Suprapubic skin (tissue), 4 donors: Measurements from ENCODE around the gene KCTD13. TPM values are rescaled to one million over a fixed set of nuclear protein-coding genes. Genes with fewer than 3 reads are reported as not detected.

ENCODE experiments used
- DNase-seq, 2 donors: peaks; one replicate each; pipeline ENCODE4 v3.0.0-alpha.2; 2019; ENCODE audit warnings: low spot score in 2 of 2
- H3K27ac ChIP-seq: fragments of 200-600 bp; sonication (generic); one replicate; pipeline ENCODE4 v1.5.1; 2019
- H3K27me3 ChIP-seq: fragments of 200-600 bp; sonication (generic); one replicate; pipeline ENCODE4 v1.5.1; 2019
- H3K36me3 ChIP-seq: fragments of 200-600 bp; sonication (generic); one replicate; pipeline ENCODE4 v1.5.1; 2019
- H3K4me1 ChIP-seq: fragments of 200-600 bp; sonication (generic); one replicate; pipeline ENCODE4 v1.5.1; 2019
- H3K4me3 ChIP-seq: fragments of 200-600 bp; sonication (generic); one replicate; pipeline ENCODE4 v1.5.1; 2019; ENCODE audit warnings: mild to moderate bottlenecking
- H3K9me3 ChIP-seq: fragments of 200-600 bp; sonication (generic); one replicate; pipeline ENCODE4 v1.5.1; 2019
- CTCF ChIP-seq, 2 donors: fragments of 200-600 bp in 1 of 2; fragments of 450-650 bp in 1 of 2; sonication (generic) in 1 of 2; IDR thresholded peaks; one replicate each; pipeline ENCODE4 v1.5.1; 2016 to 2019; ENCODE audit warnings: antibody characterized with exemption in 2 of 2, mild to moderate bottlenecking in 1 of 2, moderate library complexity in 1 of 2
- EP300 ChIP-seq: sonication (generic); formaldehyde crosslinking; IDR thresholded peaks from one replicate; pipeline ENCODE4 v1.6.1; 2017; ENCODE audit warnings: antibody characterized with exemption
- POLR2A ChIP-seq, 2 donors: fragments of 450-650 bp; IDR thresholded peaks; one replicate each; pipeline ENCODE4 v1.6.1; 2017; ENCODE audit warnings: antibody characterized with exemption in 2 of 2, mild to moderate bottlenecking in 2 of 2, moderate library complexity in 2 of 2
- POLR2AphosphoS5 ChIP-seq, 3 donors: sonication (generic); formaldehyde crosslinking; IDR thresholded peaks; one replicate each; pipeline ENCODE4 v1.6.1; 2017; ENCODE audit warnings: antibody characterized with exemption in 3 of 3
- WGBS: methylation state at CpG from one replicate; pipeline ENCODE4 v1.1.5; 2018; 5-methylcytosine and 5-hydroxymethylcytosine counted together
- total RNA-seq, 4 donors: library from RNA; depleted of rRNA; stranded (reverse); fragments of >200 nt; gene quantifications; one replicate each; pipeline ENCODE4 v1.1.0, GENCODE V29; 2016

Gene KCTD13
- total RNA-seq, 4 donors from 2014 or later: 20.3 to 43.9 (median 32.0) TPM

GRCh38 chr16:29881050-29881449 is 45.0 kb downstream of the KCTD13 start:
- H3K27ac ChIP-seq: no peak overlapping the region
- 81% methylated on average over 3 of the region's 3 CpGs for WGBS
- no peak for TF ChIP-seq CTCF (IDR thresholded peaks at IDR 0.05)
- no peak for TF ChIP-seq EP300
- no peak for TF ChIP-seq POLR2AphosphoS5 (IDR thresholded peaks at IDR 0.05)
- no peak for TF ChIP-seq POLR2A (IDR thresholded peaks at IDR 0.05)

GRCh38 chr16:29878172-29878571 is 47.9 kb downstream of the KCTD13 start:
- no peak overlapping the region for H3K4me3 ChIP-seq
- peaks cover 13% of the 10 kb centered on the region for H3K4me1 ChIP-seq
- no peaks in the 10 kb centered on the region for H3K9me3 ChIP-seq
- no peaks in the 10 kb centered on the region for H3K36me3 ChIP-seq
- H3K27ac ChIP-seq: no peak overlapping the region
- no peak for DNase-seq
- TF ChIP-seq POLR2A (IDR thresholded peaks at IDR 0.05): no peak
- no peak for TF ChIP-seq EP300
- no peak for TF ChIP-seq POLR2AphosphoS5 (IDR thresholded peaks at IDR 0.05)
- TF ChIP-seq CTCF (IDR thresholded peaks at IDR 0.05): no peak
- peaks cover 37% of the 10 kb centered on the region for H3K27me3 ChIP-seq
- WGBS: 87% methylated on average over 14 of the region's 14 CpGs

More at GRCh38 chr16:29881050-29881449, 45.0 kb downstream of the KCTD13 start:
- no peak overlapping the region for H3K4me3 ChIP-seq
- no peaks in the 10 kb centered on the region for H3K36me3 ChIP-seq
- H3K4me1 ChIP-seq: peaks cover 13% of the 10 kb centered on the region
- no peak for DNase-seq
- H3K9me3 ChIP-seq: no peaks in the 10 kb centered on the region
- peaks cover 30% of the 10 kb centered on the region for H3K27me3 ChIP-seq

- Histone ChIP-seq H3K9me3 (no peaks in the 10 kb centered on the region), H3K4me1 (peaks cover 13% of the 10 kb centered on the region), H3K27me3 (peaks cover 37% of the 10 kb centered on the region), H3K27ac (no peak overlapping the region), H3K4me3 (no peak overlapping the region), H3K36me3 (no peaks in the 10 kb centered on the region)
- no peak for DNase-seq
- 22% methylated on average over 15 of the region's 28 CpGs for WGBS
- TF ChIP-seq POLR2A (IDR thresholded peaks at IDR 0.05) (no peak), EP300 (no peak)
These were observed 48.6 kb downstream of the KCTD13 start for GRCh38 chr16:29877266-29877961.

- Histone ChIP-seq H3K27me3 (peaks cover 37% of the 10 kb centered on the region), H3K4me3 (peak overlapping the region; percentile 28)
These were observed 49.3 kb downstream of the KCTD13 start for GRCh38 chr16:29876594-29877249.

GRCh38 chr16:29876217-29876593 is 49.8 kb downstream of the KCTD13 start:
- TF ChIP-seq EP300: no peak
- no peak for TF ChIP-seq CTCF (IDR thresholded peaks at IDR 0.05)
- TF ChIP-seq POLR2A (IDR thresholded peaks at IDR 0.05): no peak
- TF ChIP-seq POLR2AphosphoS5 (IDR thresholded peaks at IDR 0.05): no peak
- peaks cover 13% of the 10 kb centered on the region for H3K4me1 ChIP-seq
- no peaks in the 10 kb centered on the region for H3K36me3 ChIP-seq
- H3K27me3 ChIP-seq: peaks cover 37% of the 10 kb centered on the region
- DNase-seq: no peak
- 22% methylated on average over 18 of the region's 18 CpGs for WGBS
- no peaks in the 10 kb centered on the region for H3K9me3 ChIP-seq
- H3K4me3 ChIP-seq: peak overlapping the region; percentile 28
- no peak overlapping the region for H3K27ac ChIP-seq

More at GRCh38 chr16:29876594-29877249, 49.3 kb downstream of the KCTD13 start:
- Histone ChIP-seq H3K36me3 (no peaks in the 10 kb centered on the region), H3K9me3 (no peaks in the 10 kb centered on the region), H3K27ac (no peak overlapping the region), H3K4me1 (peaks cover 13% of the 10 kb centered on the region)
- DNase-seq: no peak
- WGBS: under 1% methylated on average over 10 of the region's 45 CpGs
- TF ChIP-seq EP300: no peak
- TF ChIP-seq POLR2AphosphoS5 (IDR thresholded peaks at IDR 0.05): no peak
- TF ChIP-seq CTCF (IDR thresholded peaks at IDR 0.05): no peak
- TF ChIP-seq POLR2A (IDR thresholded peaks at IDR 0.05): no peak
